Measurements from ENCODE around the gene PRKN.

The PRKN gene

GRCh38 chr6:161745594-161746141, 981.9 kb downstream of the PRKN start:
- DNase-seq, result no peak

- no peak for DNase-seq
These were observed 982.4 kb downstream of the PRKN start for GRCh38 chr6:161745128-161745527.

- DNase-seq, result no peak
These were observed 983.1 kb downstream of the PRKN start for GRCh38 chr6:161744211-161745067.

- no peak for DNase-seq
These were observed 983.9 kb downstream of the PRKN start for GRCh38 chr6:161743509-161744178.

GRCh38 chr6:161740486-161740885, 987.1 kb downstream of the PRKN start:
- DNase-seq, result no peak

GRCh38 chr6:161736781-161737292, 990.7 kb downstream of the PRKN start:
- no peak for DNase-seq

- no peak for DNase-seq
These were observed 991.2 kb downstream of the PRKN start for GRCh38 chr6:161736326-161736725.

GRCh38 chr6:161732594-161732993, 995.0 kb downstream of the PRKN start:
- DNase-seq, result no peak

- no peak for DNase-seq
These were observed 1000.3 kb downstream of the PRKN start for GRCh38 chr6:161727083-161727833.

- DNase-seq, result no peak
These were observed 1005.2 kb downstream of the PRKN start for GRCh38 chr6:161722394-161722793.

- DNase-seq, result no peak
These were observed 1006.1 kb downstream of the PRKN start for GRCh38 chr6:161721511-161721910.

- DNase-seq, result no peak
These were observed 1011.4 kb downstream of the PRKN start for GRCh38 chr6:161716176-161716575.

GRCh38 chr6:161711938-161712337, 1015.6 kb downstream of the PRKN start:
- DNase-seq, result no peak

- no peak for DNase-seq
These were observed 1016.1 kb downstream of the PRKN start for GRCh38 chr6:161711515-161711914.

- no peak for DNase-seq
These were observed 1016.9 kb downstream of the PRKN start for GRCh38 chr6:161710698-161711097.

- no peak for DNase-seq
These were observed 1026.5 kb downstream of the PRKN start for GRCh38 chr6:161701056-161701455.

GRCh38 chr6:161696801-161697200, 1030.8 kb downstream of the PRKN start:
- DNase-seq, result no peak

GRCh38 chr6:161694995-161695394, 1032.6 kb downstream of the PRKN start:
- no peak for DNase-seq

GRCh38 chr6:161686655-161687054, 1040.9 kb downstream of the PRKN start:
- DNase-seq, result no peak

GRCh38 chr6:161684731-161685475, 1042.7 kb downstream of the PRKN start:
- no peak for DNase-seq

GRCh38 chr6:161683400-161683799, 1044.2 kb downstream of the PRKN start:
- no peak for DNase-seq

- DNase-seq, result no peak
These were observed 1044.6 kb downstream of the PRKN start for GRCh38 chr6:161682982-161683381.
